Measurements from ENCODE around the gene EAF1.
A peak's percentile ranks its signal among the peaks of the same experiment; 100 is the strongest.
"Not testable (repeated sequence)": the region's sequence is repeated elsewhere in the genome, so short reads cannot be mapped to it uniquely, and the experiment has no call there.

The EAF1 gene

GRCh38 chr3:15427182-15427880, at the start of gene EAF1, which contains the start of gene METTL6:
Gene EAF1, plus strand, starts transcription at chr3:15427598. Its CDS starts 182 bp downstream, at chr3:15427780.
Gene METTL6, minus strand, starts transcription at chr3:15427544. Its CDS starts 1,033 bp downstream, at chr3:15426511.
- Mint-ChIP-seq H3K4me1 (ENCODE audit: low read depth) (peaks cover 49% of the 10 kb centered on the region), H3K36me3 (ENCODE audit: low read depth) (peaks cover 59% of the 10 kb centered on the region), H3K27ac (peak within 1 kb of the TSS; percentile 97), H3K27me3 (no peaks in the 10 kb centered on the region), H3K4me3 (peak within 1 kb of the TSS; percentile 97), H3K9me3 (peaks cover 6% of the 10 kb centered on the region)

GRCh38 chr3:15377961-15378791, 49.2 kb upstream of the EAF1 start:
- Mint-ChIP-seq H3K9me3 (no peaks in the 10 kb centered on the region), H3K4me3 (no peak overlapping the region), H3K27ac (peak overlapping the region; percentile 76), H3K27me3 (no peaks in the 10 kb centered on the region), H3K36me3 (ENCODE audit: low read depth) (no peaks in the 10 kb centered on the region), H3K4me1 (ENCODE audit: low read depth) (peaks cover 16% of the 10 kb centered on the region)

- no peak overlapping the region for H3K27ac Mint-ChIP-seq
- H3K4me1 Mint-ChIP-seq (ENCODE audit: low read depth) = peaks cover 25% of the 10 kb centered on the region
- H3K36me3 Mint-ChIP-seq (ENCODE audit: low read depth) = no peaks in the 10 kb centered on the region
- H3K27me3 Mint-ChIP-seq = no peaks in the 10 kb centered on the region
- no peaks in the 10 kb centered on the region for H3K9me3 Mint-ChIP-seq
- H3K4me3 Mint-ChIP-seq = no peak overlapping the region
Measured at GRCh38 chr3:15380980-15381890, 46.2 kb upstream of the EAF1 start.

- no peaks in the 10 kb centered on the region for H3K27me3 Mint-ChIP-seq
- H3K36me3 Mint-ChIP-seq (ENCODE audit: low read depth) = no peaks in the 10 kb centered on the region
- H3K4me3 Mint-ChIP-seq = no peak overlapping the region
- peaks cover 25% of the 10 kb centered on the region for H3K4me1 Mint-ChIP-seq (ENCODE audit: low read depth)
- H3K27ac Mint-ChIP-seq = no peak overlapping the region
- no peaks in the 10 kb centered on the region for H3K9me3 Mint-ChIP-seq
Measured at GRCh38 chr3:15382405-15382923, 44.9 kb upstream of the EAF1 start.

- Mint-ChIP-seq H3K27ac (no peak overlapping the region), H3K4me3 (no peak overlapping the region), H3K36me3 (ENCODE audit: low read depth) (no peaks in the 10 kb centered on the region), H3K4me1 (ENCODE audit: low read depth) (peaks cover 15% of the 10 kb centered on the region), H3K9me3 (no peaks in the 10 kb centered on the region), H3K27me3 (no peaks in the 10 kb centered on the region)
Measured at GRCh38 chr3:15384510-15385237, 42.7 kb upstream of the EAF1 start.

- H3K27ac Mint-ChIP-seq; H3K4me3 Mint-ChIP-seq; H3K27me3 Mint-ChIP-seq; H3K36me3 Mint-ChIP-seq (ENCODE audit: low read depth); H3K9me3 Mint-ChIP-seq: not testable (repeated sequence)
- H3K4me1 Mint-ChIP-seq (ENCODE audit: low read depth) = peaks cover 15% of the 10 kb centered on the region
Measured at GRCh38 chr3:15385238-15385695, 42.1 kb upstream of the EAF1 start.

GRCh38 chr3:15385901-15386653, 41.3 kb upstream of the EAF1 start:
- Mint-ChIP-seq H3K4me3 (no peak overlapping the region), H3K9me3 (no peaks in the 10 kb centered on the region), H3K4me1 (ENCODE audit: low read depth) (peaks cover 23% of the 10 kb centered on the region), H3K27ac (no peak overlapping the region), H3K36me3 (ENCODE audit: low read depth) (no peaks in the 10 kb centered on the region), H3K27me3 (no peaks in the 10 kb centered on the region)

GRCh38 chr3:15386654-15386955, 40.8 kb upstream of the EAF1 start:
- not testable (repeated sequence) for H3K27me3 Mint-ChIP-seq; H3K36me3 Mint-ChIP-seq (ENCODE audit: low read depth); H3K4me3 Mint-ChIP-seq; H3K9me3 Mint-ChIP-seq; H3K27ac Mint-ChIP-seq
- H3K4me1 Mint-ChIP-seq (ENCODE audit: low read depth) = peaks cover 24% of the 10 kb centered on the region

GRCh38 chr3:15387171-15387581, 40.2 kb upstream of the EAF1 start:
- Mint-ChIP-seq H3K27ac (no peak overlapping the region), H3K4me3 (no peak overlapping the region)

GRCh38 chr3:15387735-15388134, 39.7 kb upstream of the EAF1 start:
- Mint-ChIP-seq H3K36me3 (ENCODE audit: low read depth) (no peaks in the 10 kb centered on the region), H3K27me3 (no peaks in the 10 kb centered on the region), H3K9me3 (no peaks in the 10 kb centered on the region), H3K4me1 (ENCODE audit: low read depth) (peaks cover 24% of the 10 kb centered on the region), H3K4me3 (no peak overlapping the region), H3K27ac (no peak overlapping the region)

More at GRCh38 chr3:15387171-15387581, 40.2 kb upstream of the EAF1 start:
- H3K4me1 Mint-ChIP-seq (ENCODE audit: low read depth) = peaks cover 24% of the 10 kb centered on the region
- no peaks in the 10 kb centered on the region for H3K27me3 Mint-ChIP-seq
- H3K36me3 Mint-ChIP-seq (ENCODE audit: low read depth) = no peaks in the 10 kb centered on the region
- no peaks in the 10 kb centered on the region for H3K9me3 Mint-ChIP-seq

GRCh38 chr3:15388335-15388734, 39.1 kb upstream of the EAF1 start:
- H3K27ac Mint-ChIP-seq; H3K4me3 Mint-ChIP-seq; H3K36me3 Mint-ChIP-seq (ENCODE audit: low read depth); H3K9me3 Mint-ChIP-seq; H3K27me3 Mint-ChIP-seq: not testable (repeated sequence)
- H3K4me1 Mint-ChIP-seq (ENCODE audit: low read depth) = peaks cover 27% of the 10 kb centered on the region

- Mint-ChIP-seq H3K27me3 (no peaks in the 10 kb centered on the region), H3K9me3 (no peaks in the 10 kb centered on the region), H3K27ac (no peak overlapping the region), H3K36me3 (ENCODE audit: low read depth) (no peaks in the 10 kb centered on the region), H3K4me3 (no peak overlapping the region), H3K4me1 (ENCODE audit: low read depth) (peaks cover 20% of the 10 kb centered on the region)
Measured at GRCh38 chr3:15390460-15390859, 36.9 kb upstream of the EAF1 start.

- Mint-ChIP-seq H3K27me3 (no peaks in the 10 kb centered on the region), H3K27ac (no peak overlapping the region), H3K4me1 (ENCODE audit: low read depth) (peaks cover 14% of the 10 kb centered on the region), H3K9me3 (no peaks in the 10 kb centered on the region), H3K4me3 (no peak overlapping the region), H3K36me3 (ENCODE audit: low read depth) (no peaks in the 10 kb centered on the region)
Measured at GRCh38 chr3:15391007-15391406, 36.4 kb upstream of the EAF1 start.
